Cardiac fibroblast (primary cell): Measurements from ENCODE around the gene MORF4L1.
A peak's percentile ranks its signal among the peaks of the same experiment; 100 is the strongest.

Experiments used
- DNase-seq, 2 donors: peaks; one replicate each; pipeline versions ENCODE4 v3.0.0 to v3.0.0-alpha.2; 2010; ENCODE audit warnings: low read depth in 2 of 2
- H3K4me3 ChIP-seq, 2 donors: replicated peaks in 1 of 2; 1 replicate in 1 of 2; 2 replicates in 1 of 2; pipeline ENCODE4 v1.5.1; 2011; ENCODE audit warnings: low read depth in 2 of 2, low read length in 2 of 2, mild to moderate bottlenecking in 2 of 2, moderate library complexity in 1 of 2
- TF ChIP-seq, protein P1 (sequence below): IDR thresholded peaks from one replicate; pipeline ENCODE4 v1.5.1; 2011; ENCODE audit warnings: low read depth, mild to moderate bottlenecking, low read length, inconsistent platforms

MORF4L1 gene

GRCh38 chr15:78915341-78916087 is 42.8 kb downstream of the MORF4L1 start:
- peak in 1 of 2 donors; percentile 43 for DNase-seq
- H3K4me3 ChIP-seq = no peak overlapping the region
- TF ChIP-seq, protein P1, sequence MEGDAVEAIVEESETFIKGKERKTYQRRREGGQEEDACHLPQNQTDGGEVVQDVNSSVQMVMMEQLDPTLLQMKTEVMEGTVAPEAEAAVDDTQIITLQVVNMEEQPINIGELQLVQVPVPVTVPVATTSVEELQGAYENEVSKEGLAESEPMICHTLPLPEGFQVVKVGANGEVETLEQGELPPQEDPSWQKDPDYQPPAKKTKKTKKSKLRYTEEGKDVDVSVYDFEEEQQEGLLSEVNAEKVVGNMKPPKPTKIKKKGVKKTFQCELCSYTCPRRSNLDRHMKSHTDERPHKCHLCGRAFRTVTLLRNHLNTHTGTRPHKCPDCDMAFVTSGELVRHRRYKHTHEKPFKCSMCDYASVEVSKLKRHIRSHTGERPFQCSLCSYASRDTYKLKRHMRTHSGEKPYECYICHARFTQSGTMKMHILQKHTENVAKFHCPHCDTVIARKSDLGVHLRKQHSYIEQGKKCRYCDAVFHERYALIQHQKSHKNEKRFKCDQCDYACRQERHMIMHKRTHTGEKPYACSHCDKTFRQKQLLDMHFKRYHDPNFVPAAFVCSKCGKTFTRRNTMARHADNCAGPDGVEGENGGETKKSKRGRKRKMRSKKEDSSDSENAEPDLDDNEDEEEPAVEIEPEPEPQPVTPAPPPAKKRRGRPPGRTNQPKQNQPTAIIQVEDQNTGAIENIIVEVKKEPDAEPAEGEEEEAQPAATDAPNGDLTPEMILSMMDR = no peak

DNA sequence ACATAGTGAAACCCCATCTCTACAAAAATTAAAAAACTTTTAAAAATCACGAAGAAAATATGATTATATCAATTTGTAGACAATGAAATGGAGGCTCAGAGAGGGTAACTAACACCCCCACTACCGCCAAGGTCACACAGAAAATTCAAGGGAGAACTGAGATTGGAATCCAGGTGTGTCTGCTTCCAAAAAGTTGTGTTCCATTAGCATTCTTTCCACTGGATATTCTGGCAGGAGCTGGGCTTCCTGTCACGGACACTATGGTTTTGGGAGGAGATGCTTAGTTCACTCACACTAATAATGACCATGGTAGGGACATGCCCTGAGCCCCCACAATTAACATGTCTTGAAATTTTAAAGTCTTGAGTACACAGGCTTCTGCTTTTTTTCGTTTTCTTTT is 43.4 kb downstream of the MORF4L1 start:
- H3K4me3 ChIP-seq = no peak overlapping the region
- TF ChIP-seq, protein P1 = no peak
- no peak for DNase-seq

GRCh38 chr15:78917888-78918287 is 45.2 kb downstream of the MORF4L1 start:
- DNase-seq = no peak
- TF ChIP-seq, protein P1 = no peak
- no peak overlapping the region for H3K4me3 ChIP-seq

GRCh38 chr15:78921517-78921916 is 48.8 kb downstream of the MORF4L1 start:
- DNase-seq = no peak
- H3K4me3 ChIP-seq = no peak overlapping the region
- TF ChIP-seq, protein P1 = no peak

DNA sequence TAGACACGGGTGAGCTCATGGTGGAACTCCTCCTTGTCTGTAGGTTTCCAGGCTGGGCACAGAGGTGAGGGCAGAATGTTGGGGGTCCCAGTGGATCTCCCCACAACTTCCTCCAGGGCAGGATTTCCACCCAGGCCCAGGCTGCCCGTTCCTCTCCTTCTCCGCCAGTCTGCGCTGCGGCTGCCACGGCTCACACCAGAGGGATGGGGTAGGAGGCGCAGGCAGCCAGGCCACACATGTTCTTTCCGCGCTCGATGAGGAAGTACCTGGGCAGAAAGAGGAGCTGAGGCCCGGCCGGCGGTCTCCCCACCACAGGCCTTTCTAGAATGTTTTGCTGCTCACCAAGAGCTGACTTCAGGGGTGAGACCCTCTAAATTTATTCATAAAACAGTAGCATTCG is 49.2 kb downstream of the MORF4L1 start:
- DNase-seq = no peak
- TF ChIP-seq, protein P1 = no peak
- H3K4me3 ChIP-seq = no peak overlapping the region

DNA sequence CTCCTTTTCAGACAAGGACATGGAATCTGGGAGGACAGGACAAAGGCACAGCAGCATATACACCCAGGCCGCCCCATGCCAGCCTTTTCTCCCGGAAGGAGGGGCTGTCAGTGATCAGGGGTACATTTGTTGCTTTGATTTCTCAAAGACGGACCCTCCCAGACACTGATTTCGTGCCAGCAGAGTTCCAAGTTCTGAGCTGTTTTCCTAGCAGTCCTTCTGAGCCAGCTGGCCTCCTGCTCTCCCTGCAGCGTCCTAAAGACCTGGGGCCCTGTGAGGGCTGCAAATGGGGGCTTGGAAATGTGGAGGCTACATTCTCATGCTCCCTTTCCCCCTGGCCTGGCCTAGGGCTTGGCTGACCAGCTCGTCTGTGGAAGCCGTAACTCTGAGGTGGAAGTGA is 49.8 kb downstream of the MORF4L1 start:
- no peak overlapping the region for H3K4me3 ChIP-seq
- DNase-seq = no peak
- TF ChIP-seq, protein P1 = no peak

DNA sequence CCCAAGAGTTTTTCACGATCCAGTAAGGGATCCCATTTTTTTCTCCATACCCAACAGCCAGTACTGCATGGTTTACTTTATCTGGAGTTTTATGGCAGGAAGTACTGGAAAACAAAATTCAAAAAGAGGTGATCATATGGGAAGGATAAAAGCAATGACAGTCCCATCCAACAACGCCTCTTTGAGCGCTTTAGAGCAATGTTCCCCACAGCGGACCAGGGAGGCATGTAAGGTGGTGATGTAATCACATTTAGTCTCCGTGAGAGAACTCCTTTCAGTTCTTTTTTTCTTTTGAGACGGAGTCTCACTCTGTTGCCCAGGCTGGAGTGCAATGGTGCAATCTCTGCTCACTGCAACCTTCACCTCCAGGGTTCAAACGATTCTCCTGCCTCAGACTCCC is 50.3 kb downstream of the MORF4L1 start:
- DNase-seq = no peak
- no peak overlapping the region for H3K4me3 ChIP-seq
- TF ChIP-seq, protein P1 = no peak
